H9 (cell line): Measurements from ENCODE around the gene AKAP11. TPM values are rescaled to one million over a fixed set of nuclear protein-coding genes. Genes with fewer than 3 reads are reported as not detected.

Source experiments
- DNase-seq: peaks from one replicate; pipeline ENCODE4 v3.0.0-alpha.2; 2017
- H2AFZ ChIP-seq: one replicate; pipeline ENCODE4 v1.6.1; 2013; ENCODE audit warnings: mild to moderate bottlenecking, low read length, control low read depth, moderate library complexity
- H2AK5ac ChIP-seq: 2 replicates; pipeline ENCODE4 v1.6.1; 2013; ENCODE audit warnings: low read length, control low read depth, mixed read lengths; ENCODE audit not compliant: insufficient read length
- H2BK120ac ChIP-seq: one replicate; pipeline ENCODE4 v1.6.1; 2013; ENCODE audit warnings: low read depth, mild to moderate bottlenecking, low read length, control low read depth, inconsistent platforms; ENCODE audit not compliant: poor library complexity, severe bottlenecking
- H2BK12ac ChIP-seq: 2 replicates; pipeline ENCODE4 v1.6.1; 2013; ENCODE audit warnings: low read length, control low read depth, mixed read lengths, low read depth; ENCODE audit not compliant: insufficient read length
- H2BK15ac ChIP-seq: 2 replicates; pipeline ENCODE4 v1.6.1; 2013; ENCODE audit warnings: low read depth, low read length, control low read depth
- H2BK20ac ChIP-seq: one replicate; pipeline ENCODE4 v1.6.1; 2013; ENCODE audit warnings: low read depth, mild to moderate bottlenecking, low read length, control low read depth, inconsistent platforms; ENCODE audit not compliant: poor library complexity, severe bottlenecking
- H2BK5ac ChIP-seq: 2 replicates; pipeline ENCODE4 v1.6.1; 2013; ENCODE audit warnings: low read length, control low read depth, mixed read lengths; ENCODE audit not compliant: insufficient read length
- H3K14ac ChIP-seq: 2 replicates; pipeline ENCODE4 v1.6.1; 2013; ENCODE audit warnings: low read length, control low read depth; ENCODE audit not compliant: insufficient read depth
- H3K18ac ChIP-seq: 2 replicates; pipeline ENCODE4 v1.6.1; 2013; ENCODE audit warnings: low read depth, mild to moderate bottlenecking, mixed read lengths, low read length, control low read depth; ENCODE audit not compliant: insufficient read length
- H3K23ac ChIP-seq: 2 replicates; pipeline ENCODE4 v1.6.1; 2013; ENCODE audit warnings: low read length, control low read depth, mixed read lengths, low read depth; ENCODE audit not compliant: insufficient read length
- H3K23me2 ChIP-seq: 2 replicates; pipeline ENCODE4 v1.6.1; 2013; ENCODE audit warnings: low read depth, mild to moderate bottlenecking, mixed read lengths, low read length, control low read depth; ENCODE audit not compliant: insufficient read length, poor library complexity, severe bottlenecking
- H3K27ac ChIP-seq: 2 replicates; pipeline ENCODE4 v1.5.1; 2013; ENCODE audit warnings: low read length, control low read depth, mixed read lengths, low read depth; ENCODE audit not compliant: insufficient read length
- H3K27me3 ChIP-seq: 2 replicates; pipeline ENCODE4 v1.6.1; 2013; ENCODE audit warnings: low read length, control low read depth, inconsistent platforms; ENCODE audit not compliant: insufficient read depth
- H3K4ac ChIP-seq: 2 replicates; pipeline ENCODE4 v1.6.1; 2013; ENCODE audit warnings: low read depth, mild to moderate bottlenecking, control low read depth, inconsistent platforms, low read length, moderate library complexity
- H3K4me1 ChIP-seq: 2 replicates; pipeline ENCODE4 v1.6.1; 2013; ENCODE audit warnings: low read length, control low read depth, inconsistent platforms; ENCODE audit not compliant: insufficient read depth
- H3K4me2 ChIP-seq: 2 replicates; pipeline ENCODE4 v1.6.1; 2013; ENCODE audit warnings: low read length, control low read depth, mixed read lengths; ENCODE audit not compliant: insufficient read length, insufficient read depth
- H3K56ac ChIP-seq: 2 replicates; pipeline ENCODE4 v1.6.1; 2013; ENCODE audit warnings: low read depth, mild to moderate bottlenecking, mixed read lengths, low read length, control low read depth; ENCODE audit not compliant: insufficient read length
- H3K79me1 ChIP-seq: 2 replicates; pipeline ENCODE4 v1.6.1; 2013; ENCODE audit warnings: low read depth, mild to moderate bottlenecking, moderate library complexity, low read length, control low read depth, inconsistent platforms; ENCODE audit not compliant: insufficient read depth, poor library complexity, severe bottlenecking
- H3K79me2 ChIP-seq: 2 replicates; pipeline ENCODE4 v1.6.1; 2013; ENCODE audit warnings: low read length, control low read depth, inconsistent platforms; ENCODE audit not compliant: insufficient read depth
- H3K9ac ChIP-seq: 2 replicates; pipeline ENCODE4 v1.6.1; 2013; ENCODE audit warnings: low read length, control low read depth, mixed read lengths; ENCODE audit not compliant: insufficient read length; ENCODE audit errors: extremely low read depth
- H3K9me3 ChIP-seq: one replicate; pipeline ENCODE4 v1.6.1; 2013; ENCODE audit warnings: low read depth, low read length, inconsistent platforms; ENCODE audit not compliant: control insufficient read depth
- H3T11ph ChIP-seq: one replicate; pipeline ENCODE4 v1.6.1; 2013; ENCODE audit warnings: mild to moderate bottlenecking, low read length, control low read depth, inconsistent platforms
- H4K20me1 ChIP-seq: one replicate; pipeline ENCODE4 v1.6.1; 2013; ENCODE audit not compliant: control insufficient read depth, insufficient read length, insufficient read depth
- H4K5ac ChIP-seq: 2 replicates; pipeline ENCODE4 v1.6.1; 2013; ENCODE audit warnings: low read depth, mild to moderate bottlenecking, mixed read lengths, low read length, control low read depth; ENCODE audit not compliant: insufficient read length
- H4K8ac ChIP-seq: replicated peaks from 2 replicates; pipeline ENCODE4 v1.6.1; 2013; ENCODE audit warnings: low read length, control low read depth, mixed read lengths, low read depth; ENCODE audit not compliant: insufficient read length
- H4K91ac ChIP-seq: 2 replicates; pipeline ENCODE4 v1.6.1; 2013; ENCODE audit warnings: low read depth, mild to moderate bottlenecking, moderate library complexity, mixed read lengths, low read length, control low read depth; ENCODE audit not compliant: insufficient read length
- H3K27ac Mint-ChIP-seq, 3 experiments: 2 replicates in 2 of 3; 3 replicates in 1 of 3; pipeline ENCODE4 v1.8.0; 2020 to 2021; ENCODE audit warnings: mixed read lengths in 3 of 3, mild to moderate bottlenecking in 1 of 3, moderate library complexity in 1 of 3
- H3K27me3 Mint-ChIP-seq: 2 replicates; pipeline ENCODE4 v1.8.0; 2021; ENCODE audit warnings: low read depth, mild to moderate bottlenecking, moderate library complexity, mixed read lengths
- H3K36me3 Mint-ChIP-seq, 3 experiments: 2 replicates in 2 of 3; 3 replicates in 1 of 3; pipeline ENCODE4 v1.8.0; 2020 to 2021; ENCODE audit warnings: low read depth in 3 of 3, mixed read lengths in 3 of 3; ENCODE audit not compliant: insufficient read depth in 1 of 3
- H3K4me1 Mint-ChIP-seq, 2 experiments: 2 replicates each; pipeline ENCODE4 v1.8.0; 2020; ENCODE audit warnings: mixed read lengths in 2 of 2
- H3K4me3 Mint-ChIP-seq, 2 experiments: 2 replicates in 1 of 2; 3 replicates in 1 of 2; pipeline ENCODE4 v1.8.0; 2020 to 2021; ENCODE audit warnings: mild to moderate bottlenecking in 2 of 2, mixed read lengths in 2 of 2, moderate library complexity in 1 of 2
- H3K9me3 Mint-ChIP-seq, 2 experiments: 2 replicates in 1 of 2; 3 replicates in 1 of 2; pipeline ENCODE4 v1.8.0; 2020; ENCODE audit warnings: mild to moderate bottlenecking in 2 of 2, mixed read lengths in 2 of 2, moderate library complexity in 1 of 2
- WGBS: extraction: QIAGEN DNeasy Blood & Tissue Kit; methylation state at CpG from one replicate; pipeline ENCODE4 v1.1.7; 2013; ENCODE audit warnings: missing lambda C conversion rate, low lambda C conversion rate, mixed read lengths; ENCODE audit not compliant: insufficient read length; ENCODE audit errors: extremely low coverage; 5-methylcytosine and 5-hydroxymethylcytosine counted together
- total RNA-seq: library from RNA; stranded (reverse); gene quantifications from 2 replicates; pipeline ENCODE4 v1.2.1, GENCODE V29; 2021
- TF ChIP-seq, protein P1 (sequence below): fragments of 200-600 bp; sonication (generic); conservative IDR thresholded peaks from 3 replicates; pipeline ENCODE4 v1.8.0; 2021; ENCODE audit warnings: antibody characterized with exemption, mild to moderate bottlenecking

Gene AKAP11
- total RNA-seq, 1 experiment from 2014 or later: 20.5 TPM

DNA sequence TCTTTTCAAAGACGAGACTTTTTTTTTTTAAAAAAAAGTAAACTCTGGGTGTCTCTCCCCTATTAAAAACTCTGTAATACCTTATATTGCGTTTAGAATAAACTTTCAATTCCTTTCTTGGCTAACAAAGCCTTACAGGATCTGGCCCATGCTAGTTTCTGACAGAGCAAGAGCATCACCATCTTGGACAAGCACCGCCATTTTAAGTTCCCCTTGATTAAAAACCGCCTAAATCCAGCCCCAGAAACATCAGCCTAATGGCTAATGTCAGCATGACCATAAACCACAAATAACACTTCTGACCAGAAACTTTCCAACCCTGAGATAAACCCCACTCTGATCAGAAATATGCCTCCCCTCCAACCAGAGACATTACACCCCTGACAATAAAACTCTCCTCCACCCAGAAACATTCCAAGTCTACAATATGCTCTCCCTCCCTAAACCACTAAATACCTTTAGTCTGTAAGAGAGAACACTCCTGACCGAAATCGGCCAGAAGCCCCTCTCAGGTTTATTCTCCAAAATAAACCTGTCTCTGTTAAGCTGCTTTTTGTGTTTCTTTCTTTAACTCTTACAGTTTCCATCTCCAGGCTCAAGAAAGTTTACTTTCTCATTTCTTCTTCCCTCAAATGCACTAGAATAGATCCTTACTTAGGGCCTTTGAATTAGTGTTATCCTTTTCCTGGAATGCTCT lies 1.6 kb upstream of the AKAP11 start:
- Histone ChIP-seq H3T11ph (no peak overlapping the region), H2BK20ac (no peak overlapping the region), H3K14ac (no peak overlapping the region), H4K20me1 (no peaks in the 10 kb centered on the region), H3K79me2 (peaks cover 3% of the 10 kb centered on the region; the same call in 1 of the 2 replicates), H2BK15ac (no peak overlapping the region), H4K91ac (no peak overlapping the region), H3K23me2 (peaks cover 4% of the 10 kb centered on the region), H2AK5ac (no peak overlapping the region), H4K8ac (no peak overlapping the region), H3K4me2 (no peak overlapping the region), H3K79me1 (no peaks in the 10 kb centered on the region), H3K27me3 (no peaks in the 10 kb centered on the region), H2BK12ac (no peak overlapping the region), H2BK5ac (no peak overlapping the region), H3K9me3 (no peaks in the 10 kb centered on the region), H2AFZ (no peak overlapping the region), H3K4ac (no peak overlapping the region), H2BK120ac (no peak overlapping the region), H3K4me1 (0 out of 2 replicates have a peak, but pooled peaks cover 3% of the 10 kb centered on the region), H3K23ac (no peak overlapping the region), H3K56ac (no peak overlapping the region), H4K5ac (no peak overlapping the region), H3K27ac (no peak overlapping the region), H3K9ac (no peak overlapping the region), H3K18ac (no peak overlapping the region)
- H3K4me1 Mint-ChIP-seq: peaks cover 29% of the 10 kb centered on the region in 2 experiments
- peak overlapping the region; percentile 94 to 96; a peak in 4 of 5 replicates for H3K4me3 Mint-ChIP-seq
- no peak for DNase-seq
- H3K9me3 Mint-ChIP-seq: peaks cover 18 to 20% of the 10 kb centered on the region in 2 experiments
- no peaks in the 10 kb centered on the region; the same call in none of the 2 replicates for H3K27me3 Mint-ChIP-seq
- H3K27ac Mint-ChIP-seq: no peak overlapping the region
- peaks cover 8 to 19% (median 11%) of the 10 kb centered on the region in 3 experiments; a peak in 6 of 7 replicates for H3K36me3 Mint-ChIP-seq
- no CpG with 5 or more reads among the region's 6 CpGs for WGBS
- TF ChIP-seq, protein P1, sequence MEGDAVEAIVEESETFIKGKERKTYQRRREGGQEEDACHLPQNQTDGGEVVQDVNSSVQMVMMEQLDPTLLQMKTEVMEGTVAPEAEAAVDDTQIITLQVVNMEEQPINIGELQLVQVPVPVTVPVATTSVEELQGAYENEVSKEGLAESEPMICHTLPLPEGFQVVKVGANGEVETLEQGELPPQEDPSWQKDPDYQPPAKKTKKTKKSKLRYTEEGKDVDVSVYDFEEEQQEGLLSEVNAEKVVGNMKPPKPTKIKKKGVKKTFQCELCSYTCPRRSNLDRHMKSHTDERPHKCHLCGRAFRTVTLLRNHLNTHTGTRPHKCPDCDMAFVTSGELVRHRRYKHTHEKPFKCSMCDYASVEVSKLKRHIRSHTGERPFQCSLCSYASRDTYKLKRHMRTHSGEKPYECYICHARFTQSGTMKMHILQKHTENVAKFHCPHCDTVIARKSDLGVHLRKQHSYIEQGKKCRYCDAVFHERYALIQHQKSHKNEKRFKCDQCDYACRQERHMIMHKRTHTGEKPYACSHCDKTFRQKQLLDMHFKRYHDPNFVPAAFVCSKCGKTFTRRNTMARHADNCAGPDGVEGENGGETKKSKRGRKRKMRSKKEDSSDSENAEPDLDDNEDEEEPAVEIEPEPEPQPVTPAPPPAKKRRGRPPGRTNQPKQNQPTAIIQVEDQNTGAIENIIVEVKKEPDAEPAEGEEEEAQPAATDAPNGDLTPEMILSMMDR: no peak
